ENCODE results near the gene ZNF846.

DNA sequence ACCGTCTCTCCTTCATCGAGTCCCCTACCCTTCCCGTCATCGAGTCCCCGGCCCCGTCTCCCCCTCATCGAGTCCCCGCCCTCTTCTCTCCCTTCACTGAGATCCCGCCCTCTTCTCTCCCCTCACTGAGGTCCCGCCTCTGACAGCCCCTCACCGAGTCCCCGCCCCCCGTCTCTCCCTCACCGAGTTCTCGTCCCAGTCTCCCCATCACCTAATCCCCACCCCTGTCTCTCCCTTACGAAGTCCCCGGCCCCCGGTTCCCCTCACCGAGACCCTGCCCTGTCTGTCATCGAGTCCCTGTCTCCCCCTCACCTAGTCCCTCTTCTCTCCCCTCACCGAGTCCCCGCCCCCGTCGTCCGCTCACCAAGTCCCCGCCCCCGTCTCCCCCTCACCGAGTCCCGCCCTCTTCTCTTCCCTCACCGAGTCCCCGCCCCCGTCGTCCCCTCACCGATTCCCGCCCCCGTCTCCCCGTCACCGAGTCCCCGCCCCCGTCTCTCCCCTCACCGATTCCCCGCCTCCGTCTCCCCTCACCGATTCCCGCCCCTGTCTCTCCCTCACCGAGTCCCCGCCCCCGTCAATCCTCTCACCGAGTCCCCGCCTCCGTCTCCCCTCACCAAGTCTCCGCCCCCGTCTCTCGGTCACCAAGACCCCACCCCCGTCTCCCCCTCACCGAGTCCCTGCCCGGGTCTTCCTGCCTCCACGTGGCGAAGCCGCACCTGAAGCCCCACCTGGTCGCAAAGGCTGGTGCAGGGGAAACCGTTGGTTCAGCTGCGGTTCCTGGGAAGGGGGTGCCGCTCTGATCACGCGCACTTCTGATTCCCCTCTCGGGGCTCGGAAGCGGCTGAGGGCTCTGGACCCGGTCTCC, 23.9 kb upstream of the ZNF846 start:
- TF ChIP-seq, protein P1, sequence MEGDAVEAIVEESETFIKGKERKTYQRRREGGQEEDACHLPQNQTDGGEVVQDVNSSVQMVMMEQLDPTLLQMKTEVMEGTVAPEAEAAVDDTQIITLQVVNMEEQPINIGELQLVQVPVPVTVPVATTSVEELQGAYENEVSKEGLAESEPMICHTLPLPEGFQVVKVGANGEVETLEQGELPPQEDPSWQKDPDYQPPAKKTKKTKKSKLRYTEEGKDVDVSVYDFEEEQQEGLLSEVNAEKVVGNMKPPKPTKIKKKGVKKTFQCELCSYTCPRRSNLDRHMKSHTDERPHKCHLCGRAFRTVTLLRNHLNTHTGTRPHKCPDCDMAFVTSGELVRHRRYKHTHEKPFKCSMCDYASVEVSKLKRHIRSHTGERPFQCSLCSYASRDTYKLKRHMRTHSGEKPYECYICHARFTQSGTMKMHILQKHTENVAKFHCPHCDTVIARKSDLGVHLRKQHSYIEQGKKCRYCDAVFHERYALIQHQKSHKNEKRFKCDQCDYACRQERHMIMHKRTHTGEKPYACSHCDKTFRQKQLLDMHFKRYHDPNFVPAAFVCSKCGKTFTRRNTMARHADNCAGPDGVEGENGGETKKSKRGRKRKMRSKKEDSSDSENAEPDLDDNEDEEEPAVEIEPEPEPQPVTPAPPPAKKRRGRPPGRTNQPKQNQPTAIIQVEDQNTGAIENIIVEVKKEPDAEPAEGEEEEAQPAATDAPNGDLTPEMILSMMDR (optimal IDR thresholded peaks at IDR 0.05 in 1 of 3, IDR thresholded peaks at IDR 0.05 in 1 of 3, conservative IDR thresholded peaks at IDR 0.05 in 1 of 3; ENCODE audit: extremely low read depth in 1 of 3, insufficient read depth in 2 of 3, low read length in 3 of 3) = no peak
- TF ChIP-seq EZH2 (IDR thresholded peaks at IDR 0.05; ENCODE audit: low read length) = no peak
